IMR-90 (cell line): ENCODE data around the gene TMEM154. TPM values are rescaled to one million over a fixed set of nuclear protein-coding genes. Genes with fewer than 3 reads are reported as not detected.

Source experiments
- ATAC-seq: fragments of 200-7000 bp; cut with Tn5 transposase; 2 replicates; pipeline ENCODE4 v1.9.1; 2020; ENCODE audit warnings: low read depth, mild to moderate bottlenecking, moderate library complexity
- BruUV-seq: library from RNA; stranded (reverse); fragments of 400-500 nt; replicated peaks from 2 replicates; lab custom pipeline; 2021; lab: Mats Ljungman, UMichigan
- CTCF ChIA-PET: fragments of 300-600 bp; formaldehyde crosslinking; extraction: SDS; loops from one replicate; lab custom pipeline; 2021; ENCODE audit warnings: antibody characterized with exemption; lab: Yijun Ruan, JAX
- POLR2A ChIA-PET: fragments of 300-600 bp; sonication (Branson Sonifier 250); formaldehyde crosslinking; loops from one replicate; lab custom pipeline; 2022; ENCODE audit warnings: antibody characterized with exemption; ENCODE audit not compliant: unreplicated experiment; lab: Charles Lee
- DNase-seq: peaks from one replicate; pipeline ENCODE4 v3.0.0; 2013
- H2AFZ ChIP-seq: replicated peaks from 2 replicates; pipeline ENCODE3; 2013; ENCODE audit warnings: low read length, mild to moderate bottlenecking; ENCODE audit not compliant: poor library complexity
- H2AK5ac ChIP-seq: 2 replicates; pipeline ENCODE4 v1.6.1; 2013; ENCODE audit warnings: low read depth, low read length, inconsistent platforms
- H2AK9ac ChIP-seq: replicated peaks from 2 replicates; pipeline ENCODE3; 2013; ENCODE audit warnings: mild to moderate bottlenecking, low read depth, low read length, moderate library complexity; ENCODE audit not compliant: poor library complexity
- H2BK120ac ChIP-seq: 2 replicates; pipeline ENCODE4 v1.6.1; 2013; ENCODE audit warnings: low read depth, low read length, inconsistent platforms
- H2BK15ac ChIP-seq: 3 replicates; pipeline ENCODE4 v1.6.1; 2013; ENCODE audit warnings: low read depth, low read length, inconsistent platforms
- H2BK20ac ChIP-seq: 2 replicates; pipeline ENCODE4 v1.6.1; 2013; ENCODE audit warnings: low read depth, mild to moderate bottlenecking, inconsistent platforms, low read length, moderate library complexity
- H2BK5ac ChIP-seq: 2 replicates; pipeline ENCODE4 v1.6.1; 2013; ENCODE audit warnings: mild to moderate bottlenecking, low read depth, low read length, inconsistent platforms; ENCODE audit not compliant: poor library complexity, severe bottlenecking
- H3K14ac ChIP-seq: replicated peaks from 2 replicates; pipeline ENCODE4 v1.6.1; 2013; ENCODE audit warnings: low read depth, low read length, inconsistent platforms
- H3K18ac ChIP-seq: 2 replicates; pipeline ENCODE4 v1.6.1; 2013; ENCODE audit warnings: low read depth, low read length, control low read depth
- H3K23ac ChIP-seq: 2 replicates; pipeline ENCODE4 v1.6.1; 2013; ENCODE audit warnings: low read depth, low read length, inconsistent platforms
- H3K27ac ChIP-seq: 2 replicates; pipeline ENCODE4 v1.5.1; 2013; ENCODE audit warnings: mild to moderate bottlenecking, control low read depth, low read length; ENCODE audit not compliant: insufficient read depth
- H3K27me3 ChIP-seq: 2 replicates; pipeline ENCODE4 v1.6.1; 2013; ENCODE audit warnings: low read length; ENCODE audit not compliant: control insufficient read depth, insufficient read depth
- H3K36me3 ChIP-seq: 2 replicates; pipeline ENCODE4 v1.6.1; 2013; ENCODE audit warnings: low read length, mixed read lengths; ENCODE audit not compliant: control insufficient read depth, insufficient read depth
- H3K4ac ChIP-seq: 2 replicates; pipeline ENCODE4 v1.6.1; 2013; ENCODE audit warnings: low read depth, low read length, inconsistent platforms
- H3K4me1 ChIP-seq: 2 replicates; pipeline ENCODE4 v1.6.1; 2013; ENCODE audit warnings: low read length, mixed read lengths; ENCODE audit not compliant: control insufficient read depth, insufficient read depth
- H3K4me2 ChIP-seq: 2 replicates; pipeline ENCODE4 v1.6.1; 2013; ENCODE audit warnings: low read depth, mild to moderate bottlenecking, control low read depth, low read length, moderate library complexity
- H3K4me3 ChIP-seq: 2 replicates; pipeline ENCODE4 v1.5.1; 2013; ENCODE audit warnings: low read depth, mild to moderate bottlenecking, control low read depth, low read length, moderate library complexity; ENCODE audit not compliant: insufficient read depth
- H3K56ac ChIP-seq: 2 replicates; pipeline ENCODE4 v1.6.1; 2013; ENCODE audit warnings: low read length, inconsistent platforms; ENCODE audit not compliant: insufficient read depth; ENCODE audit errors: extremely low read depth
- H3K79me1 ChIP-seq, 2 experiments: 2 replicates each; pipeline ENCODE4 v1.6.1; 2013; ENCODE audit warnings: low read length in 2 of 2, inconsistent platforms in 1 of 2, low read depth in 1 of 2
- H3K9ac ChIP-seq: 2 replicates; pipeline ENCODE4 v1.6.1; 2013; ENCODE audit warnings: low read depth, low read length, control low read depth
- H3K9me1 ChIP-seq: 2 replicates; pipeline ENCODE4 v1.6.1; 2013; ENCODE audit warnings: low read length, inconsistent platforms; ENCODE audit not compliant: insufficient read depth
- H3K9me3 ChIP-seq: 2 replicates; pipeline ENCODE4 v1.6.1; 2013; ENCODE audit warnings: low read length; ENCODE audit not compliant: control insufficient read depth, insufficient read depth
- H4K20me1 ChIP-seq: 2 replicates; pipeline ENCODE4 v1.6.1; 2013; ENCODE audit warnings: low read length, inconsistent platforms; ENCODE audit not compliant: insufficient read depth
- H4K5ac ChIP-seq: 2 replicates; pipeline ENCODE4 v1.6.1; 2013; ENCODE audit warnings: mild to moderate bottlenecking, low read depth, low read length, control low read depth
- H4K8ac ChIP-seq, 2 experiments: 2 replicates each; pipeline ENCODE4 v1.6.1; 2013; ENCODE audit warnings: low read depth in 2 of 2, low read length in 2 of 2, control low read depth in 1 of 2, inconsistent platforms in 1 of 2
- H4K91ac ChIP-seq: 2 replicates; pipeline ENCODE4 v1.6.1; 2013; ENCODE audit warnings: low read depth, low read length, inconsistent platforms; ENCODE audit not compliant: insufficient read depth
- CEBPB ChIP-seq: IDR thresholded peaks from 2 replicates; pipeline ENCODE4 v1.6.1; 2012; ENCODE audit warnings: low read depth, low read length, improper control_type of control experiment
- CHD1 ChIP-seq: IDR thresholded peaks from 2 replicates; pipeline ENCODE4 v1.6.1; 2012; ENCODE audit warnings: low read depth, low read length, improper control_type of control experiment
- FOS ChIP-seq: fragments of 150-350 bp; IDR thresholded peaks from 2 replicates; pipeline ENCODE4 v1.6.1; 2016; ENCODE audit warnings: low read depth, low read length
- MAFK ChIP-seq: IDR thresholded peaks from 2 replicates; pipeline ENCODE4 v1.6.1; 2012; ENCODE audit warnings: low read depth, low read length, improper control_type of control experiment
- NFE2L2 ChIP-seq: fragments of 150-350 bp; IDR thresholded peaks from 2 replicates; pipeline ENCODE4 v1.6.1; 2016; ENCODE audit warnings: low read depth, mild to moderate bottlenecking, low read length
- POLR2A ChIP-seq: IDR thresholded peaks from 2 replicates; pipeline ENCODE4 v1.6.1; 2012; ENCODE audit warnings: mild to moderate bottlenecking, low read depth, low read length
- RAD21 ChIP-seq: IDR thresholded peaks from 2 replicates; pipeline ENCODE4 v1.6.1; 2012; ENCODE audit warnings: low read length, improper control_type of control experiment
- WGBS, 2 experiments: methylation state at CpG; one replicate each; pipeline versions ENCODE4 v1.1.5 to v1.1.7; 2013; ENCODE audit warnings: missing lambda C conversion rate in 2 of 2; ENCODE audit not compliant: insufficient read length in 1 of 2; ENCODE audit errors: extremely low coverage in 2 of 2; 5-methylcytosine and 5-hydroxymethylcytosine counted together
- dilution Hi-C: fragments of 300-500 bp; cut with HindIII; formaldehyde crosslinking; loops from one replicate; pipeline ENCODE4 v1.14.3; 2018; ENCODE audit warnings: low sequenced_read_pairs; ENCODE audit not compliant: unreplicated experiment
- in situ Hi-C: fragments of 300-500 bp; cut with MboI; formaldehyde crosslinking; loops from 3 replicates; pipeline ENCODE4 v1.14.3; 2019; ENCODE audit warnings: low sequenced_read_pairs, inconsistent platforms, mixed read lengths
- intact Hi-C: fragments of 100-400 bp; cut with micrococcal nuclease; formaldehyde crosslinking; loops from 2 replicates; pipeline ENCODE4 v1.10.0; 2022
- polyA plus RNA-seq, 3 experiments: library from polyadenylated mRNA; depleted of rRNA; stranded (reverse); fragments of >200 nt; gene quantifications; 2 replicates each; pipeline ENCODE4 v1.2.3, GENCODE V29; 2012; ENCODE audit warnings: low replicate concordance in 1 of 3
- total RNA-seq: library from RNA; depleted of rRNA; stranded (reverse); fragments of >200 nt; gene quantifications from 2 replicates; pipeline ENCODE4 v1.2.3, GENCODE V29; 2012

Gene TMEM154
- total and polyA plus RNA-seq, 2 of the 4 experiments (the other 2 are of a cell fraction): 0.12 to 0.18 TPM

- Histone ChIP-seq H3K79me1 (no peaks in the 10 kb centered on the region), H2AFZ (no peak overlapping the region), H2AK5ac (no peak overlapping the region), H3K9ac (no peak overlapping the region), H2BK15ac (no peak overlapping the region), H3K4me3 (no peak overlapping the region), H2BK5ac (no peak overlapping the region), H3K27me3 (peaks cover 12% of the 10 kb centered on the region), H3K4me2 (no peak overlapping the region), H4K91ac (no peak overlapping the region), H3K36me3 (no peaks in the 10 kb centered on the region), H3K23ac (no peak overlapping the region), H2BK120ac (no peak overlapping the region), H3K9me1 (no peaks in the 10 kb centered on the region), H3K56ac (no peak overlapping the region), H2BK20ac (no peak overlapping the region), H3K4me1 (no peaks in the 10 kb centered on the region), H3K14ac (no peak overlapping the region), H3K4ac (no peak overlapping the region), H4K5ac (no peak overlapping the region), H2AK9ac (no peak overlapping the region), H3K27ac (no peak overlapping the region), H3K9me3 (no peaks in the 10 kb centered on the region), H4K8ac (no peak overlapping the region), H3K18ac (no peak overlapping the region), H4K20me1 (no peaks in the 10 kb centered on the region)
- DNase-seq (peak; percentile 59), ATAC-seq (peak; percentile 31; the same call in 1 of the 2 replicates)
- POLR2A ChIA-PET: no interaction called here
- dilution Hi-C loops: no loop called here
- CTCF ChIA-PET: no interaction called here
- intact Hi-C loops: no loop called here
- in situ Hi-C loops: no loop called here
- WGBS, 2 experiments: no CpG with 5 or more reads among the region's 8 CpGs
- no peak for TF ChIP-seq MAFK
- TF ChIP-seq FOS: no peak
- no peak for TF ChIP-seq CEBPB
- TF ChIP-seq NFE2L2: no peak
- TF ChIP-seq POLR2A: no peak
- no peak for TF ChIP-seq CHD1
- no peak for TF ChIP-seq RAD21
- BruUV-seq: no TSS peak
These were observed 1.3 kb upstream of the TMEM154 start for GRCh38 chr4:152680988-152681603.
